22Rv1 (cell line): ENCODE measurements around the gene RAB28.

ENCODE experiments used
- H3K27ac ChIP-seq: fragments of 450-650 bp; 2 replicates; pipeline ENCODE4 v1.5.1; 2017
- ZFX ChIP-seq: fragments of 450-650 bp; IDR thresholded peaks from 2 replicates; pipeline ENCODE4 v1.6.1; 2017; ENCODE audit warnings: antibody characterized with exemption, borderline replicate concordance
- TF ChIP-seq, protein P1 (sequence below): fragments of 450-650 bp; IDR thresholded peaks from 2 replicates; pipeline ENCODE4 v1.5.1; 2017; ENCODE audit warnings: mild to moderate bottlenecking

RAB28 gene

DNA sequence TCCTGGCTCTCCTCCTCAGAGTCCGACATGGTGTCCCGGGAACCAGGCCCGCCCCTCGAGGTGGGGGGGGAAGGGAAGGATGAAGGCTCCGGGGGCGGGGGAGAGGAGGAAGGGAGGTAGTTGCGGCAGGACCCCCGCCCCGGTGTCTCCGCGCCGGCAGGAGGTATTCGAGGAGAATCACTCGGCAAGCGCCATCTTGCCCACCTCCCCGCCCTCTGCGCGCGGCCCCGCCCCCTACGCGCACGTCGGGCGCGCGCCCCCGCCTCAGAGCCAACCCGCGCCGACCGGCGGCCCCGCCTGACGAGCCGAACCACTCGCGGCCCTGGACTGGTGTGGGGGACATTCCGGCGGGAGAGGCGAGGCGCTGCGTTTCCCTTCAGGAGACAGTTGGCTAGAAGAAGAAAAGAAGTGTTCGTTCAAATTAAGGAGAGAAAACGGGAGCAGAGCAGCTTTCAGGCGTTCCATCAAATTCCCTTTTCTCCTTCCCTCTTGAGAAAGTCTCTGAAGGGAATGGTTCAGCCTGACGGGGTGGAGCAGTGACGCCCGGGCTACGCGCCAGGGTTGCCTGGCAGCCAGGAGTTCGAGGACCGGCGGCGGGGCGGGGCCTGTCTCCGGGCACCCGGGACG is at the start of gene RAB28:
Gene RAB28 (minus strand): TSS at position 219 of the 627 bp plus-strand sequence.
- TF ChIP-seq, protein P1, sequence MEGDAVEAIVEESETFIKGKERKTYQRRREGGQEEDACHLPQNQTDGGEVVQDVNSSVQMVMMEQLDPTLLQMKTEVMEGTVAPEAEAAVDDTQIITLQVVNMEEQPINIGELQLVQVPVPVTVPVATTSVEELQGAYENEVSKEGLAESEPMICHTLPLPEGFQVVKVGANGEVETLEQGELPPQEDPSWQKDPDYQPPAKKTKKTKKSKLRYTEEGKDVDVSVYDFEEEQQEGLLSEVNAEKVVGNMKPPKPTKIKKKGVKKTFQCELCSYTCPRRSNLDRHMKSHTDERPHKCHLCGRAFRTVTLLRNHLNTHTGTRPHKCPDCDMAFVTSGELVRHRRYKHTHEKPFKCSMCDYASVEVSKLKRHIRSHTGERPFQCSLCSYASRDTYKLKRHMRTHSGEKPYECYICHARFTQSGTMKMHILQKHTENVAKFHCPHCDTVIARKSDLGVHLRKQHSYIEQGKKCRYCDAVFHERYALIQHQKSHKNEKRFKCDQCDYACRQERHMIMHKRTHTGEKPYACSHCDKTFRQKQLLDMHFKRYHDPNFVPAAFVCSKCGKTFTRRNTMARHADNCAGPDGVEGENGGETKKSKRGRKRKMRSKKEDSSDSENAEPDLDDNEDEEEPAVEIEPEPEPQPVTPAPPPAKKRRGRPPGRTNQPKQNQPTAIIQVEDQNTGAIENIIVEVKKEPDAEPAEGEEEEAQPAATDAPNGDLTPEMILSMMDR = no peak
- TF ChIP-seq ZFX = no peak
- H3K27ac ChIP-seq = peak within 1 kb of the TSS; percentile 80

DNA sequence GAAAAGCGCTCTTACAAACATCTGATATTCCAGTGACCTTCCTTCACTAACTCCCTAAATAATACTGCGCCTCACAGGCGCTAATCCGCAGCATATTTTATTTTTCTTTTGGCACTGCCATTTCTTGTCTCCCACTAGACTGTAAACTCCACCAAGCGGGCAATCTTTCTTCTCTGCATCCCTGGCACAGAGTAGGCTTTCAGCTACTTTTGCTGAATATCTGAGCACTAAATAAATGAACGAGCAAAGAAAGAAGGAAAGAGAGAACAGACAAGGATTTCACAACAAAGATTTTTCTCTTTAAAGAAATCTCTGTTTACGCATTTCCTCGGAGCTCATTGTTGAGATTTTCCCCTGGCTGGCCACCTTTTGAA is 47.5 kb upstream of the RAB28 start:
- H3K27ac ChIP-seq = no peak overlapping the region
- TF ChIP-seq, protein P1 = no peak
- no peak for TF ChIP-seq ZFX

DNA sequence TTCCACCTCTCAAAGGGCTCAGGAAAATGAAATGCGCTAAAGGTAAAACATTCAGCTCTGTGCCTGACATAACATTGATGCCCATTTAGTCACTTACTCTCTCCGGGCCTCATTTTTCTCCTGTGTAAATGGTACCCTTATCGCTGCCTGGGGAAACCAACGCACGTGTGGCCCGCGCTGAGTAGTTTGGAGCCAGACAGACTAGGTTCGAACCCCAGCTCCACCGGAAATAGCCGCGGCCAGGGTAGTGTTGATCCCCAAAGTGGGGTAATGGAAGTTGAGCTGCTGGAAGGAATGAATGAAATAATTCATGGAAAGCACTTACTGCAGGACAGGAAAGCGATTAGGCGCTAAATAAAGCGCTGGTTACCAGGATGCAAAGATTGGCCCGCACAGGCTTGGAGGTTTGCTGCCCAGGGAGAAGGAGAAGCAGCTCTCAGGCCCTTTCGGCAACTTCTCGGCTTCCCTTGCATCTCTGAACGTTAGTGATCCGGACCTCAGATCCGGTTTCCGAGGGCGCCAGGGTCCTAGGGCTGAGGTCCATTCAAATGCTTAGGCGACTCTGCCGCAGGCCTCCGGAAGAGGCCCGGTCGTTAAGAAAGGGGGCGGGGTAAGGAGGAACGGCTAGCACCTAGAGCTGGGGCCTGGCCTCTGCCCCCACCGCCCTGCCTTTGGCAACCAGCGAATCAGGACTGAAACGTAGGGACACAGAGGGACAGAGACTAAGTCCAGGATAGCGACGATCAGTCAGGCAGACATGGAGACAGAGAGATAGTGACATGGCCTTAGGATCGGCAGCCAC is 46.9 kb upstream of the RAB28 start:
- no peak for TF ChIP-seq ZFX
- TF ChIP-seq, protein P1 = no peak
- no peak overlapping the region for H3K27ac ChIP-seq

DNA sequence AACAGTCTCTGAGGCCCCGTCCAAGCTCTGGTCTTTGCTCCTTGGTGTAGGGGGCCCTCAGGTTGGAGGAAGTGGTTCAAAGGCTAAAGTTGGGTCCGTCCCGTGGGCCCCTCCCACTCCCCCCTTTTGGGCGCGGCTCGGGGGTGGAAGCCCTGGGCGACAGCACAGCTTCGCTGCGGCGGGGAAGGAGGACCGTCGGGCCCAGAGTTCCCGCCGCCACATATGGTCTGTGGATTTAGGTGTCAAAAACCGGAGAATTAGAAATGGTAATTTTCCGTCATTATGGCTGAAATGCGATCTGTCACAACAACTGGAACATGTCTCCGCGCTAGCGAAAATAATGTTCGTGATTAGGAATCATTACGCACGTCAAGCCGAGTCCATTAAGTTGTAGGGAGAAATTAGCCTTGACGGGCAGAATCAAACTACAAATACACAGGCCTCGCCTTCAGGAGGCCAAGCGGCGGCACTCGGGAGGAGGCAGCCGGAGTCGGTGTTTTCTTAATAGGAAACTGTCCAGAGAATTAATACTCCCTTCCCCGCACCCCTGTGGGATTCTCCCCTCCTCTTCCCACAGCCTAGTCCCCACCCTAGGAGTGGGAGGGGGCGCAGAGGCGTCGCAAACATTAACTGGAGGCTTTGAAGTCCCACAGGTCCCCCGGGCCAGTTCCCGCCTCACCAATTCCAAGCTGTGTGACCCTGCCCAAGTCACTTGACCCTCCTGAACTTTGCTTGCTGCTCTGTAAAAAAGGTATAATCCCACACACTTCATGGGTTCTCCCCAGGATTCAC is 45.2 kb upstream of the RAB28 start:
- H3K27ac ChIP-seq = no peak overlapping the region

DNA sequence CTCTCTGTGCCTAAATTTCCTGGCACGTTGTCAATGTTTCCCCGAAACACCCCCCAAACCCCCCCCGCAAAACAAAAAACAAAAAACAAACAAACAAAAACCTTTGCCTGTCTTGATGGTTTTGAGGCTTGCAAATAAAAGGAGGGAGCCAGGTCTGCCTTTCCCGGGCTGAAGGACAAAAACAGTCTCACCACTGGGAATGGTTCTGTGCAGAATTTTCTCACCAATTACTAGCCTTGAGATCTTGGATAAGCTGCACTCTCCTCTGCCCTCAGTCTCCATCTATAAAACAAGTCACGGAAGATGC is 44.6 kb upstream of the RAB28 start:
- no peak overlapping the region for H3K27ac ChIP-seq
- TF ChIP-seq, protein P1 = no peak
- no peak for TF ChIP-seq ZFX

More for the DNA sequence above, 45.2 kb upstream of the RAB28 start:
- TF ChIP-seq, protein P1 = no peak
- no peak for TF ChIP-seq ZFX

DNA sequence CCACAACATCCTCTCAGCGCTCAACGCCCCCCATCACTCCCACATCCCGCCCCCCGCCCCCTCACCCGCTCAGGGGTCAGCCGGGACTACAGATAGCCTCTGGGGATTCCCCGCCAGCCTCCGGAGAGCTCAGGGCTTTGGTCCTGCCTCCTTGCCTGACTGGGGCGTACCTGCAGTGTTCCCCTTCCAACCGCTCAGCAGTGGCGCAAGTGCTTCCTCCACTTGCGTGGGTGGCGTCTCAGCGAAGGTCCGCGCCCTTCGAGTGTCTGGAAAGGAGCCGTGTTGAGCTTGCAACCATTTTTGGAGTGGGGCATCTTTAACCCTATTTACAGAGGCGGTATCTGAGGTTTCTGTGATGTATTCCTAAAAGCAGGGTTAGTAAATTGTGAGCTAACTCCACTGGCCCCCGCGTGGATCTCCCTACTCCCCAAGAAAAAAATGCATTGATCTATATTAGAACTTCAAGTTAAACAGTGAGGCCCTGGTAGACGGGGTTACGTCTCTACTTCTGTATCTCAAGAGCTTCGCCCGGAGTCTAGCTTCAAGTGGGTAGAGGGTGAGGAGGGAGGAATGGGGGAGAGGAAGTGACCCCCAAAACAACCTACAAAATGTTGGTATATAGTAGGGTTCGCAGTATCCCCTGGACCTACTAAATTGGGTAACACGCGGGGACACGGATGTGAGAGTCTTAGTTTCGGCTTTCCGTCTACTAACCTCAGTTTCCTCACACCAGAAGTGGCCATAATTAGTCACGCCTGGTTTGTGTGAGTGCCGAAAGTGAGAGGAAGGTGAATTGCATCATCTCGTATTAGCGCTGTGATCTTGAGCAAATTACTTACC is 44.1 kb upstream of the RAB28 start:
- no peak for TF ChIP-seq ZFX
- TF ChIP-seq, protein P1 = no peak
- H3K27ac ChIP-seq = no peak overlapping the region
